Parathyroid adenoma (tissue), 2 donors: ENCODE data around the gene COQ5.
A peak's percentile ranks its signal among the peaks of the same experiment; 100 is the strongest.

ENCODE experiments used
- H2AFZ ChIP-seq: fragments of 300-600 bp; sonication (generic); one replicate; pipeline ENCODE4 v1.7.0; 2017; ENCODE audit warnings: antibody characterized with exemption, mild to moderate bottlenecking
- H3K27ac ChIP-seq: fragments of 300-600 bp; sonication (generic); one replicate; pipeline ENCODE4 v1.7.0; 2017
- H3K27me3 ChIP-seq: fragments of 300-600 bp; sonication (generic); one replicate; pipeline ENCODE4 v1.7.0; 2017; ENCODE audit warnings: low read length; ENCODE audit not compliant: control insufficient read depth, insufficient read depth
- H3K36me3 ChIP-seq: fragments of 300-600 bp; sonication (generic); one replicate; pipeline ENCODE4 v1.7.0; 2017; ENCODE audit warnings: low read length; ENCODE audit not compliant: control insufficient read depth, insufficient read depth
- H3K4me1 ChIP-seq: fragments of 300-600 bp; sonication (generic); one replicate; pipeline ENCODE4 v1.7.0; 2017; ENCODE audit warnings: control low read depth
- H3K4me2 ChIP-seq: fragments of 300-600 bp; sonication (generic); one replicate; pipeline ENCODE4 v1.7.0; 2017; ENCODE audit warnings: low read length
- H3K4me3 ChIP-seq: fragments of 300-600 bp; sonication (generic); one replicate; pipeline ENCODE4 v1.7.0; 2017; ENCODE audit warnings: low read depth, low read length
- H3K79me2 ChIP-seq: fragments of 300-600 bp; sonication (generic); one replicate; pipeline ENCODE4 v1.7.0; 2017; ENCODE audit warnings: control low read depth
- H3K9ac ChIP-seq: fragments of 300-600 bp; sonication (generic); one replicate; pipeline ENCODE4 v1.7.0; 2017; ENCODE audit warnings: mild to moderate bottlenecking
- H3K9me3 ChIP-seq: fragments of 300-600 bp; sonication (generic); one replicate; pipeline ENCODE4 v1.7.0; 2017; ENCODE audit warnings: low read length; ENCODE audit not compliant: control insufficient read depth
- TF ChIP-seq, protein P1 (sequence below): fragments of 300-600 bp; sonication (generic); IDR thresholded peaks from one replicate; pipeline ENCODE4 v1.7.0; 2017; ENCODE audit warnings: antibody characterized with exemption, mild to moderate bottlenecking
- donor health status: primary hyperparathyroidism.

The COQ5 gene, protein sequence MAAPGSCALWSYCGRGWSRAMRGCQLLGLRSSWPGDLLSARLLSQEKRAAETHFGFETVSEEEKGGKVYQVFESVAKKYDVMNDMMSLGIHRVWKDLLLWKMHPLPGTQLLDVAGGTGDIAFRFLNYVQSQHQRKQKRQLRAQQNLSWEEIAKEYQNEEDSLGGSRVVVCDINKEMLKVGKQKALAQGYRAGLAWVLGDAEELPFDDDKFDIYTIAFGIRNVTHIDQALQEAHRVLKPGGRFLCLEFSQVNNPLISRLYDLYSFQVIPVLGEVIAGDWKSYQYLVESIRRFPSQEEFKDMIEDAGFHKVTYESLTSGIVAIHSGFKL

DNA sequence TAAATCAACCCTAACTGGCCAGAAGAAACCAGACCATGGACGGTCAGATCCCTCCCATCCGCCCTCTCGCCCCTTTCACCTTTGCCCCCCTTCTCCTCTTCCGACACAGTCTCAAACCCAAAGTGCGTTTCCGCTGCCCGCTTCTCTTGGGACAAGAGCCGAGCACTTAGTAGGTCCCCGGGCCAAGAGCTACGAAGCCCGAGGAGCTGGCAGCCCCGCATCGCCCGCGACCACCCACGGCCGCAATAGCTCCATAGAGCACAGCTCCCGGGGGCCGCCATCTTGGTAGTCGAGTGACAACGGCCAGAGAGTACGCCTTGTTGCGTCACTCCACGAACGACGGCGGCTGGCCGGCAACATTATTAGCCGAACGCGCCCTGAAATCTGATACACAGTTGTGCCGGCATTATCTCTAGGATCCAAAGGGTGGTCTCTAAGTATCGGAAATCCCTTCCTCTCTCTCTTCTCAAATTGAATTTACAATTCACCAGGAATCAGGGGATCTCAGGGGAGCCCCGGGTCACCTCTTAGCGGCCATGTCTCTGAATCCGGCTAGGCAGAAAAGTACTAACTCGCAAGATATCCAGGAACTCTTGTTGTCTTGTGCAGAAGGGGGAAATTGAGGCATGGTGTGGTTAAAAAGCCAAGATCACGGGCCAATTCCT is at the start of gene COQ5:
COQ5 (minus strand) TSS at position 298 of the 665 bp plus-strand sequence; CDS start at position 281, 17 bp downstream.
- Histone ChIP-seq H3K4me1 (peaks cover 2% of the 10 kb centered on the region), H3K4me2 (peak within 1 kb of the TSS; percentile 97), H3K36me3 (no peaks in the 10 kb centered on the region), H3K79me2 (peaks cover 1% of the 10 kb centered on the region), H3K27me3 (no peaks in the 10 kb centered on the region), H3K9ac (peak within 1 kb of the TSS; percentile 6), H3K9me3 (no peaks in the 10 kb centered on the region), H2AFZ (peak within 1 kb of the TSS; percentile 96), H3K27ac (peak within 1 kb of the TSS; percentile 83), H3K4me3 (peak within 1 kb of the TSS; percentile 97)
- TF ChIP-seq, protein P1, sequence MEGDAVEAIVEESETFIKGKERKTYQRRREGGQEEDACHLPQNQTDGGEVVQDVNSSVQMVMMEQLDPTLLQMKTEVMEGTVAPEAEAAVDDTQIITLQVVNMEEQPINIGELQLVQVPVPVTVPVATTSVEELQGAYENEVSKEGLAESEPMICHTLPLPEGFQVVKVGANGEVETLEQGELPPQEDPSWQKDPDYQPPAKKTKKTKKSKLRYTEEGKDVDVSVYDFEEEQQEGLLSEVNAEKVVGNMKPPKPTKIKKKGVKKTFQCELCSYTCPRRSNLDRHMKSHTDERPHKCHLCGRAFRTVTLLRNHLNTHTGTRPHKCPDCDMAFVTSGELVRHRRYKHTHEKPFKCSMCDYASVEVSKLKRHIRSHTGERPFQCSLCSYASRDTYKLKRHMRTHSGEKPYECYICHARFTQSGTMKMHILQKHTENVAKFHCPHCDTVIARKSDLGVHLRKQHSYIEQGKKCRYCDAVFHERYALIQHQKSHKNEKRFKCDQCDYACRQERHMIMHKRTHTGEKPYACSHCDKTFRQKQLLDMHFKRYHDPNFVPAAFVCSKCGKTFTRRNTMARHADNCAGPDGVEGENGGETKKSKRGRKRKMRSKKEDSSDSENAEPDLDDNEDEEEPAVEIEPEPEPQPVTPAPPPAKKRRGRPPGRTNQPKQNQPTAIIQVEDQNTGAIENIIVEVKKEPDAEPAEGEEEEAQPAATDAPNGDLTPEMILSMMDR: no peak

DNA sequence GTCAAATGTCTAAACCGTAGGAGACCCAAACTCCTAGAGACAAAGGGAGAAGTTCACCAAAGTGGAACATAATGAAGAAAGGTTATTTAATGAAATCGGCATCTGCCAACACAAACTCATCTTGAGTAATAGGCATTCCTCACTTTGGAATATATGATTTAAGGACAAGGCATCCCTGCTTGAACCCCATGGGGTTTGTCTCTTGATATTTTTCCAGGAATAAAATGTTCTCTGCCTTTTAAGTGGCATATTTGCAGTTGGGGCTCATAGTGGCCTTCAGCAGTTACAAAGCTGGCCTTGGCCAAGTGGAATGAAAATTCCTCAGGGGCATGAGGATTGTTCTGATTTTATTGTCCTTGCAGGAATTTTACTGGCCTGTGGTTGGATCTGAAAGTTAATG is 45.1 kb upstream of the COQ5 start:
- Histone ChIP-seq H3K79me2 (peaks cover 6% of the 10 kb centered on the region), H3K4me3 (no peak overlapping the region), H3K4me1 (no peaks in the 10 kb centered on the region), H3K4me2 (no peak overlapping the region), H3K36me3 (no peaks in the 10 kb centered on the region), H3K9ac (no peak overlapping the region), H3K9me3 (no peaks in the 10 kb centered on the region), H3K27me3 (no peaks in the 10 kb centered on the region), H3K27ac (no peak overlapping the region), H2AFZ (no peak overlapping the region)
- TF ChIP-seq, protein P1: no peak

DNA sequence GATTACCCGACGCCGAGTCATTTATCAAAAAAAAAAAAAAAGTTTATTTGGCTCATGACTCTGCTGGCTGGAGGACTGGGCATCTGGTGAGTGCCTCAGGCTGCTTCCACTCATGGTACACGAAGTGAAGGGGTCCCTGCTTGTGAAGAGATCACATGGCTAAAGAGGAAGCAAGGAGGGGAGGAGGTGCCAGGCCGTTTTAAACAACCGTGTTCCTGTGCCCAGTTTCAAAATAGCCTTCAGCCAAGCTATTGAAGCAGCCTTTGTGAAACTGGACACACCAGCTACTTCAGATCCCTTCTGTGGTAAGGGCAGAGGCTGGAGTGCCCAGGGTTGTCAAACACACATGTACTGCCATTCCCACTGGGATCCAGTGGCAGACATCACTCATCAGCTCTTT is 44.6 kb upstream of the COQ5 start:
- no peak overlapping the region for H3K9ac ChIP-seq
- no peaks in the 10 kb centered on the region for H3K9me3 ChIP-seq
- no peak overlapping the region for H3K4me2 ChIP-seq
- peaks cover 6% of the 10 kb centered on the region for H3K79me2 ChIP-seq
- no peaks in the 10 kb centered on the region for H3K36me3 ChIP-seq
- no peak overlapping the region for H3K27ac ChIP-seq
- H2AFZ ChIP-seq: no peak overlapping the region
- no peak overlapping the region for H3K4me3 ChIP-seq
- no peaks in the 10 kb centered on the region for H3K27me3 ChIP-seq
- TF ChIP-seq, protein P1: no peak
- no peaks in the 10 kb centered on the region for H3K4me1 ChIP-seq

DNA sequence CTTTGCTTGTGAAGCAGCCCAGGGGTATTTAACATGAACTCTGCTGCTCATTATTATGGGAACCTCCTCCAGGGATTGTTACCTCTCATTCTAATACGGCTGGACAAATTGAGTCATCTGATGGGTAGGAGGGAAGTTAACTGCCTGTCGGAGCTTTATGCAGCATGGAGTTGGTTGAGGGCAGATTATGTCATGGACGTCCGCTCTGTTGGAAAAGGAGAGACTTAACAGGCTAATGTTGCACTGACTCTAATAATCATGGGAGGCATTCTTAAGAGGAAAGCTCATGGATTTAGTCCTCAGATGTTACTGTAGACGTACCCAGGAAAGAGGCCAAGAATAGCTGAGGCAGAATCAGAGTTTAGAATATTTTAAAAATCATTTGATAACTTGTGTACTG is 42.3 kb upstream of the COQ5 start:
- Histone ChIP-seq H3K4me1 (no peaks in the 10 kb centered on the region), H3K27ac (no peak overlapping the region), H3K27me3 (no peaks in the 10 kb centered on the region), H2AFZ (no peak overlapping the region), H3K9ac (no peak overlapping the region), H3K4me2 (no peak overlapping the region), H3K79me2 (peaks cover 8% of the 10 kb centered on the region), H3K4me3 (no peak overlapping the region), H3K9me3 (no peaks in the 10 kb centered on the region), H3K36me3 (no peaks in the 10 kb centered on the region)
- TF ChIP-seq, protein P1: no peak
